ENCODE data around the gene GLE1.

DNA sequence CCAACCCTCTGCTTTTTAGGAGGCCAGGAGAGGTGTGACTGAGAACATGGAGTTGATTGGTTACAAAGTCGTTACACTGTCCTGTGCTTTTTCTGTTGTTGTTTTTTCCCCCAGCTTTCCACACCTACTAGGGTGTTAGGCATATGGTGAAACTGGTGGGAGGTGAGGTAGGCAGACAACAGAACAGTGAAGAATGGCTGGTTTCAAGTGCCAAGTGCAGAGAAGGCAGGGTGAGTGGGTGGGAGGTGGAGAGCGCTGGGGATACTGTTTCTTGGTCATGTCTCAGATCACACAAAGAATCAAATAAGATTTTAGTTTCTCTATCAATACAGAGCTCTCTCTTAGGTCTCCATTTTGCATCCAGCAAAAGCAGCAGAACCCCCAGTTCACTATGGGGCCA lies 45.7 kb downstream of the GLE1 start:
- TF ChIP-seq, protein P1, sequence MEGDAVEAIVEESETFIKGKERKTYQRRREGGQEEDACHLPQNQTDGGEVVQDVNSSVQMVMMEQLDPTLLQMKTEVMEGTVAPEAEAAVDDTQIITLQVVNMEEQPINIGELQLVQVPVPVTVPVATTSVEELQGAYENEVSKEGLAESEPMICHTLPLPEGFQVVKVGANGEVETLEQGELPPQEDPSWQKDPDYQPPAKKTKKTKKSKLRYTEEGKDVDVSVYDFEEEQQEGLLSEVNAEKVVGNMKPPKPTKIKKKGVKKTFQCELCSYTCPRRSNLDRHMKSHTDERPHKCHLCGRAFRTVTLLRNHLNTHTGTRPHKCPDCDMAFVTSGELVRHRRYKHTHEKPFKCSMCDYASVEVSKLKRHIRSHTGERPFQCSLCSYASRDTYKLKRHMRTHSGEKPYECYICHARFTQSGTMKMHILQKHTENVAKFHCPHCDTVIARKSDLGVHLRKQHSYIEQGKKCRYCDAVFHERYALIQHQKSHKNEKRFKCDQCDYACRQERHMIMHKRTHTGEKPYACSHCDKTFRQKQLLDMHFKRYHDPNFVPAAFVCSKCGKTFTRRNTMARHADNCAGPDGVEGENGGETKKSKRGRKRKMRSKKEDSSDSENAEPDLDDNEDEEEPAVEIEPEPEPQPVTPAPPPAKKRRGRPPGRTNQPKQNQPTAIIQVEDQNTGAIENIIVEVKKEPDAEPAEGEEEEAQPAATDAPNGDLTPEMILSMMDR (IDR thresholded peaks at IDR 0.05) = no peak
- TF ChIP-seq ZFX (IDR thresholded peaks at IDR 0.05; ENCODE audit: borderline replicate concordance) = no peak

All from 22Rv1 (cell line).